Measurements from ENCODE around the gene RNF215. TPM values are rescaled to one million over a fixed set of nuclear protein-coding genes. Genes with fewer than 3 reads are reported as not detected.

The RNF215 gene
- total RNA-seq, 1 donor from 2014 or later: 24.5 TPM

DNA sequence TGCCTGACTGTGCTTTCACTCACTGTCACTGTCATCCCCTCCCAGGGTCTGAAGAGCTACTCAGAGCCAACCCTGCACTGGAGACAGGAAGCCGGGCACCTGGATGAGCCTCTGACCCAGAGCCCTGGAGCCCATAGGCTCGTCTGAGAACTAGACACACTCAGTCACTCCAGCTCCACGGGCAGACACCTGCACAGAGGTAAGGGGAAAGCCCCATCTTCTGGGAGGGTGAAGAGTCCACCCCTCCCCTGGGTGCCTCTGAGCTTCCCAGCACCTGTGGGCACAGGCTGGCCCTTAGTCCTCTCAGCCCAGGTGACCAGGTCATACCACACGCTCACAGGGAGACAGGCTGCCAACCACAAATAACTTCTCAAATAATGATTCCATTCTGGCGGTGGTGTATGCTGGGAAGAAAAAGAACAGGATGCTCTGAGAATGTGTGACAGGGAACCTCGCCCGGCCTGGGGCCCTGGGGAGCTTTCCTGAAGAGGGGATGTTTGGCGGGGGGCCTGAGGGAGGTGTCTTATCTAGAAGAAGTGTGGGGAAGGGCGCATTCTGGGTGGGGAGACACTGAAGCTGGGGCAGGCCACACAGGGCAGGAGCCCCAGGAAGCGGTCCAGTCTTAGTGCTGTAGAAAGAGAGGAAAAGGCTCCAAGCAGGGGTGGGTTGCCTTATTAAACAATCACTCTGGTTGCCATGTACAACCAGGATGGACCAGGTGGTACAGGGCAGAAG lies 25.1 kb downstream of the RNF215 start:
- Histone ChIP-seq H3K4me3 (ENCODE audit: insufficient read depth, low read depth, low read length) (no peak overlapping the region), H3K4me1 (ENCODE audit: insufficient read depth, low read length) (no peaks in the 10 kb centered on the region), H3K9me3 (ENCODE audit: insufficient read depth, low read depth, low read length) (no peaks in the 10 kb centered on the region), H3K9ac (ENCODE audit: low read length) (no peak overlapping the region), H3K27ac (ENCODE audit: low read depth, low read length) (no peak overlapping the region), H3K27me3 (ENCODE audit: insufficient read depth, low read length) (no peaks in the 10 kb centered on the region), H4K20me1 (ENCODE audit: insufficient read depth, low read length) (no peaks in the 10 kb centered on the region), H3K4me2 (ENCODE audit: low read length) (no peak overlapping the region), H3K79me2 (ENCODE audit: insufficient read depth, low read length) (no peaks in the 10 kb centered on the region), H3K36me3 (ENCODE audit: insufficient read depth, low read length) (no peaks in the 10 kb centered on the region), H2AFZ (ENCODE audit: low read depth, low read length) (no peak overlapping the region)
- Mint-ChIP-seq H3K27me3 (ENCODE audit: low read depth, unreplicated experiment) (no peaks in the 10 kb centered on the region), H3K4me3 (ENCODE audit: unreplicated experiment) (no peak overlapping the region), H3K4me1 (ENCODE audit: low read depth, unreplicated experiment) (no peaks in the 10 kb centered on the region), H3K27ac (ENCODE audit: unreplicated experiment) (no peak overlapping the region), H3K36me3 (ENCODE audit: low read depth, unreplicated experiment) (peaks cover 9% of the 10 kb centered on the region), H3K9me3 (ENCODE audit: unreplicated experiment) (no peaks in the 10 kb centered on the region)
- FAIRE-seq (no peak), DNase-seq (ENCODE audit: low read depth) (no peak)
- TF ChIP-seq EZH2 (IDR thresholded peaks at IDR 0.05; ENCODE audit: insufficient read depth, low read length): no peak
- TF ChIP-seq, protein P1, sequence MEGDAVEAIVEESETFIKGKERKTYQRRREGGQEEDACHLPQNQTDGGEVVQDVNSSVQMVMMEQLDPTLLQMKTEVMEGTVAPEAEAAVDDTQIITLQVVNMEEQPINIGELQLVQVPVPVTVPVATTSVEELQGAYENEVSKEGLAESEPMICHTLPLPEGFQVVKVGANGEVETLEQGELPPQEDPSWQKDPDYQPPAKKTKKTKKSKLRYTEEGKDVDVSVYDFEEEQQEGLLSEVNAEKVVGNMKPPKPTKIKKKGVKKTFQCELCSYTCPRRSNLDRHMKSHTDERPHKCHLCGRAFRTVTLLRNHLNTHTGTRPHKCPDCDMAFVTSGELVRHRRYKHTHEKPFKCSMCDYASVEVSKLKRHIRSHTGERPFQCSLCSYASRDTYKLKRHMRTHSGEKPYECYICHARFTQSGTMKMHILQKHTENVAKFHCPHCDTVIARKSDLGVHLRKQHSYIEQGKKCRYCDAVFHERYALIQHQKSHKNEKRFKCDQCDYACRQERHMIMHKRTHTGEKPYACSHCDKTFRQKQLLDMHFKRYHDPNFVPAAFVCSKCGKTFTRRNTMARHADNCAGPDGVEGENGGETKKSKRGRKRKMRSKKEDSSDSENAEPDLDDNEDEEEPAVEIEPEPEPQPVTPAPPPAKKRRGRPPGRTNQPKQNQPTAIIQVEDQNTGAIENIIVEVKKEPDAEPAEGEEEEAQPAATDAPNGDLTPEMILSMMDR (IDR thresholded peaks at IDR 0.05; ENCODE audit: insufficient read depth, low read depth, low read length): no peak

DNA sequence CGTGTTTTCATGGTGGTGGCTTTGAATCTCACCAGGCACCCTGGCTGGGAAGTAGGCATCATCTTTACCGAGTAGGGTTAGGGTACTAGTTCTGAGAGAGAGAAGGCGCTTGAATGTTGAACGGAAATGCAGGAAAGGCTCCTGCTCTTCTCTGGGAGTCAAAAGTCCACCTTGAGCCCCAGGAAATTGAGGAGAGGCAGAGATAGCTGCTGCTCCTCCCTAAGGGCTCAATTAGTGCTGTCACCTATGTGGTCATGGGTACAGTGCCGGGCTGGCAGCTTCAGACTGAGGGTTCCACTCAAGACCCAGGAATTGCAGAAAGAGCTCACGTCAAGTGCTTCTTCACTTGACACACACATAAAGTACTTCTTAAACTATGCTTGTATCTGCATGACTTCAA lies 28.7 kb downstream of the RNF215 start:
- DNase-seq (ENCODE audit: low read depth): no peak
- H3K4me3 Mint-ChIP-seq (ENCODE audit: unreplicated experiment): peak overlapping the region; percentile 40

More for the DNA sequence above, 28.7 kb downstream of the RNF215 start:
- Histone ChIP-seq H3K36me3 (ENCODE audit: insufficient read depth, low read length) (no peaks in the 10 kb centered on the region), H3K4me2 (ENCODE audit: low read length) (no peak overlapping the region), H3K4me1 (ENCODE audit: insufficient read depth, low read length) (peaks cover 20% of the 10 kb centered on the region), H2AFZ (ENCODE audit: low read depth, low read length) (no peak overlapping the region), H3K79me2 (ENCODE audit: insufficient read depth, low read length) (peaks cover 32% of the 10 kb centered on the region), H3K27me3 (ENCODE audit: insufficient read depth, low read length) (no peaks in the 10 kb centered on the region), H4K20me1 (ENCODE audit: insufficient read depth, low read length) (peaks cover 29% of the 10 kb centered on the region), H3K9me3 (ENCODE audit: insufficient read depth, low read depth, low read length) (no peaks in the 10 kb centered on the region), H3K27ac (ENCODE audit: low read depth, low read length) (no peak overlapping the region), H3K9ac (ENCODE audit: low read length) (no peak overlapping the region), H3K4me3 (ENCODE audit: insufficient read depth, low read depth, low read length) (no peak overlapping the region)
- H3K36me3 Mint-ChIP-seq (ENCODE audit: low read depth, unreplicated experiment): peaks cover 9% of the 10 kb centered on the region
- peaks cover 18% of the 10 kb centered on the region for H3K4me1 Mint-ChIP-seq (ENCODE audit: low read depth, unreplicated experiment)
- H3K27me3 Mint-ChIP-seq (ENCODE audit: low read depth, unreplicated experiment): no peaks in the 10 kb centered on the region
- no peaks in the 10 kb centered on the region for H3K9me3 Mint-ChIP-seq (ENCODE audit: unreplicated experiment)
- TF ChIP-seq, protein P1 (IDR thresholded peaks at IDR 0.05; ENCODE audit: insufficient read depth, low read depth, low read length): no peak
- no peak for TF ChIP-seq EZH2 (IDR thresholded peaks at IDR 0.05; ENCODE audit: insufficient read depth, low read length)
- H3K27ac Mint-ChIP-seq (ENCODE audit: unreplicated experiment): no peak overlapping the region
- no peak for FAIRE-seq
